Activated CD4-positive, alpha-beta T cell treated with anti-CD3 and anti-CD28 coated beads, Interleukin-2, amount 10 ng/mL, durations not matched to agents 24 days and 14 days (primary cell): ENCODE measurements around the gene HMGB4. TPM values are rescaled to one million over a fixed set of nuclear protein-coding genes. Genes with fewer than 3 reads are reported as not detected.

Source experiments
- DNase-seq: peaks from one replicate; pipeline ENCODE4 v3.0.0; 2022
- H3K27ac Mint-ChIP-seq: one replicate; pipeline ENCODE4 v1.8.0; 2022; ENCODE audit warnings: mild to moderate bottlenecking, mixed read lengths
- H3K27me3 Mint-ChIP-seq: one replicate; pipeline ENCODE4 v1.8.0; 2022; ENCODE audit warnings: mixed read lengths
- H3K36me3 Mint-ChIP-seq: one replicate; pipeline ENCODE4 v1.8.0; 2022; ENCODE audit warnings: low read depth, mild to moderate bottlenecking, mixed read lengths
- H3K4me1 Mint-ChIP-seq: one replicate; pipeline ENCODE4 v1.8.0; 2021; ENCODE audit warnings: mixed read lengths
- H3K4me3 Mint-ChIP-seq: one replicate; pipeline ENCODE4 v1.8.0; 2022; ENCODE audit warnings: mild to moderate bottlenecking, moderate library complexity, mixed read lengths
- H3K9me3 Mint-ChIP-seq: one replicate; pipeline ENCODE4 v1.8.0; 2021; ENCODE audit warnings: mixed read lengths
- intact Hi-C: fragments of 100-400 bp; cut with micrococcal nuclease; formaldehyde crosslinking; loops from one replicate; pipeline ENCODE4 v1.15.1; 2023
- total RNA-seq: library from RNA; stranded (reverse); gene quantifications from 2 replicates; pipeline ENCODE4 v1.2.3, GENCODE V29; 2022

The HMGB4 gene
- total RNA-seq, 1 donor from 2014 or later, result not detected

DNA sequence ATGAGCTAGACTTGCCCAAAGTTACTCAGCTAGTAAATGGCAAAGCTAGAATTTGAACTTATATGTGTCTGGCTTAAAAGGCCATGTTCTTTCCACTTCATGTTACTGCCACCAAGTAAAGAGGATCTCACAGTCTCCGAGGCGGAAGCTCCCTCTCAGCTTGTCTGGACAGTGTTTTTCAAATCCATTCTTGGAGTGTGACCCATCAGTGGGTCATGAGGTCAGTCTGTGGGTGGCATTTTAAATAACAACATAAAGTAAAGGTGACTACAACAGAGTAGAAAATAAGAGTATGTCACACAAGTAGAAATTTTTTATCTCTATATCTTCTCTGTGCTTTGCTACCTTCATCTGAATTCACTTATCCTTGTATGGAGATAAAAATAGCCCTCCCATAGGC, 3.2 kb upstream of the HMGB4 start:
- Mint-ChIP-seq H3K9me3 (no peaks in the 10 kb centered on the region), H3K4me3 (no peak overlapping the region), H3K27me3 (peaks cover 3% of the 10 kb centered on the region), H3K36me3 (no peaks in the 10 kb centered on the region), H3K4me1 (no peaks in the 10 kb centered on the region), H3K27ac (no peak overlapping the region)
- intact Hi-C loops, result no loop called here
- no peak for DNase-seq

- Mint-ChIP-seq H3K27ac (no peak overlapping the region), H3K9me3 (no peaks in the 10 kb centered on the region), H3K36me3 (no peaks in the 10 kb centered on the region), H3K27me3 (peaks cover 3% of the 10 kb centered on the region), H3K4me3 (no peak overlapping the region), H3K4me1 (peaks cover 2% of the 10 kb centered on the region)
- DNase-seq, result no peak
- intact Hi-C loops, result no loop called here
These were observed 846 bp downstream of the HMGB4 start for GRCh38 chr1:33864460-33865389.

GRCh38 chr1:33866281-33866680, 2.4 kb downstream of the HMGB4 start:
- H3K4me1 Mint-ChIP-seq, result peaks cover 2% of the 10 kb centered on the region

DNA sequence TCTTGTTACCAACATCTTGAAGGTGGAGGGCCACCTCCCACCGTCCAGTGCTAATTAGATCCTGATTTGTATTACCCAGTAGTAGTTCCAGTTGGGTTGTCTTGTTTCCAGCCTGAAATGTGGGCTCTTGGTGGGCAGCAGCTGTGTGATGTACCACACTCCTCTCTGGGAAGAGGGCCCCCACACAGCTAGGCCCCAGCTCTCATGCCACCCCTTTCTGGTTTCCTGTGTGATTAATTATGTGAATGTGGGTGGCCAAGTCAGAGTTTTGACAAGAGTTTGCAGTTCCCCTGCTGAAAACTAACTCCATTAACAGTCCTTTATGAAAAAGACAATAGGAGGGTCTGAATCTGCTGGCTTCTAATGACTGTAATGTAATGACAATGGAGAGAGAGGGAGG, 3.8 kb downstream of the HMGB4 start:
- Mint-ChIP-seq H3K27ac (no peak overlapping the region), H3K9me3 (no peaks in the 10 kb centered on the region), H3K27me3 (peaks cover 3% of the 10 kb centered on the region), H3K36me3 (no peaks in the 10 kb centered on the region), H3K4me3 (no peak overlapping the region), H3K4me1 (peaks cover 2% of the 10 kb centered on the region)
- intact Hi-C loops, result no loop called here
- no peak for DNase-seq

More at GRCh38 chr1:33866281-33866680, 2.4 kb downstream of the HMGB4 start:
- DNase-seq, result no peak
- Mint-ChIP-seq H3K4me3 (no peak overlapping the region), H3K27ac (no peak overlapping the region), H3K9me3 (no peaks in the 10 kb centered on the region), H3K27me3 (peaks cover 3% of the 10 kb centered on the region), H3K36me3 (no peaks in the 10 kb centered on the region)
- intact Hi-C loops, result no loop called here

- no peaks in the 10 kb centered on the region for H3K9me3 Mint-ChIP-seq
- no peak for DNase-seq
- no peak overlapping the region for H3K4me3 Mint-ChIP-seq
- H3K4me1 Mint-ChIP-seq, result peaks cover 2% of the 10 kb centered on the region
- no peaks in the 10 kb centered on the region for H3K27me3 Mint-ChIP-seq
- no peaks in the 10 kb centered on the region for H3K36me3 Mint-ChIP-seq
- no peak overlapping the region for H3K27ac Mint-ChIP-seq
- intact Hi-C loops, result no loop called here
These were observed 8.4 kb downstream of the HMGB4 start for GRCh38 chr1:33872275-33872674.

GRCh38 chr1:33872683-33873082, 8.8 kb downstream of the HMGB4 start:
- no peaks in the 10 kb centered on the region for H3K9me3 Mint-ChIP-seq
- no peak overlapping the region for H3K4me3 Mint-ChIP-seq
- peaks cover under 1% of the 10 kb centered on the region for H3K4me1 Mint-ChIP-seq
- intact Hi-C loops, result no loop called here
- H3K36me3 Mint-ChIP-seq, result no peaks in the 10 kb centered on the region
- DNase-seq, result no peak
- no peak overlapping the region for H3K27ac Mint-ChIP-seq
- no peaks in the 10 kb centered on the region for H3K27me3 Mint-ChIP-seq

DNA sequence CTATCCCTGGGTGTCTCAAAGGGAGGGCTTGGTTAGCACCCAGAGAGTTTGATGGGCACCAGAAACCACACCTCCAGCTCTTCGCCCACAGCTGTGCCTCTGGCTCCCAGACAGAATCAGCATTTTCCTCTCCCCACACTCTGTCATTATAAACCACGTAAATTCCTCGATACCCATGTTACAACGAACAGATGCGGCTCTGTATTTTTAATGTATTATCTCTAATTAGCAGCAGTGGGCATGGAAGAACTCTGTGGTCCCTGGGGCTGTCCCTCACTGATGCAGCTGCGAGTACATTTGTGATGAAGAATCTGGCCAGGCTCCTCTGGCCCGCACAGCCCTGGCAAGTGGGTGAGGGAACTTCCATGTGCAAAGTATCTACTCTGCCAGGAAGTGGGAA, 10.8 kb downstream of the HMGB4 start:
- no peaks in the 10 kb centered on the region for H3K27me3 Mint-ChIP-seq

DNA sequence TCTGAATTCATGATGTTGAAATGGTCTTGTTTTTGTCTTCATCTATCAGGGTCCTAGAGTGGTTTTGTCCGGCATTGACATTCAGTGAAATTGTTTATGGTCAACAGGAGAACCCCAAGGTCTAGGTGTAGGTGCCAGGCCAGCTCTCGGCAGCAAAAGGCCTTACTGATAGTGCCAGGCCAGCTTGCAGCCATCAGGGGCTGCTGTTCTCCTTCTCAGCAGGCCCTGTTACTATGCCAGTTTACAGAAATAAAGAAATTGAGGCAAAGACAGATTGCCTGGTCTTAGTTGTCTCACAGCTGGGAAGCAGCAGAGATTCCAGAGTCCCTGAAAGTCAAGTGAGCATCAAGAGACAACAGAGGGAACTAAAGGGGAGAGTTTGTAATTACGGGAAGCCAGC, 12.0 kb downstream of the HMGB4 start:
- Mint-ChIP-seq H3K4me1 (no peaks in the 10 kb centered on the region), H3K27ac (no peak overlapping the region), H3K27me3 (no peaks in the 10 kb centered on the region), H3K36me3 (no peaks in the 10 kb centered on the region), H3K9me3 (no peaks in the 10 kb centered on the region), H3K4me3 (no peak overlapping the region)
- intact Hi-C loops, result no loop called here
- DNase-seq, result no peak

More for the DNA sequence above, 10.8 kb downstream of the HMGB4 start:
- Mint-ChIP-seq H3K27ac (no peak overlapping the region), H3K36me3 (no peaks in the 10 kb centered on the region), H3K4me1 (no peaks in the 10 kb centered on the region), H3K4me3 (no peak overlapping the region), H3K9me3 (no peaks in the 10 kb centered on the region)
- DNase-seq, result no peak
- intact Hi-C loops, result no loop called here

GRCh38 chr1:33876970-33877650, 13.2 kb downstream of the HMGB4 start:
- H3K4me3 Mint-ChIP-seq, result no peak overlapping the region
- no peaks in the 10 kb centered on the region for H3K9me3 Mint-ChIP-seq
- H3K36me3 Mint-ChIP-seq, result no peaks in the 10 kb centered on the region
- no peak for DNase-seq
- no peaks in the 10 kb centered on the region for H3K4me1 Mint-ChIP-seq
- no peaks in the 10 kb centered on the region for H3K27me3 Mint-ChIP-seq
- no peak overlapping the region for H3K27ac Mint-ChIP-seq
- intact Hi-C loops, result no loop called here

DNA sequence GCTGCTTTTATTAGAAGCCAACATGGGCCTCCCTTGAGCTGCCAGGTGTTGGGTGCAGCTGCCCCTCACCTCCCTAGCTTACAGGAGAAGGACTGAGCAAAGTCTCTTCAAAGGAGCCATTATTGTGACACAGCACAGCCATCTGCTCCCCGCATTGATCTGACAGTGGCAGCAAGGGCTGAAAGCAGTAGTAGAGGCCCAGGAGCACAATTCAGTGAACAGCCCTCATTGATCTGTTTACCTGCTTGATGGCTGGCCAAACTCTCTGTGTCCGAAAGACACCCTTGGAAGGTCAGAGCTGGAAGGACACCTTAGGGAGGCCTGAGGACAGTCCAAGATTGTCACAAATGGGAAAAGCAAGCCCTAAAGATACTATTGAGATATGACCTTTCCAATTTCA, 14.5 kb downstream of the HMGB4 start:
- H3K27ac Mint-ChIP-seq, result no peak overlapping the region
- intact Hi-C loops, result no loop called here
- H3K4me3 Mint-ChIP-seq, result no peak overlapping the region
- no peaks in the 10 kb centered on the region for H3K36me3 Mint-ChIP-seq
- DNase-seq, result no peak
- H3K4me1 Mint-ChIP-seq, result no peaks in the 10 kb centered on the region
- H3K9me3 Mint-ChIP-seq, result no peaks in the 10 kb centered on the region
- H3K27me3 Mint-ChIP-seq, result no peaks in the 10 kb centered on the region

GRCh38 chr1:33880305-33880704, 16.4 kb downstream of the HMGB4 start:
- no peak for DNase-seq
- no peak overlapping the region for H3K4me3 Mint-ChIP-seq
- no peak overlapping the region for H3K27ac Mint-ChIP-seq
- H3K27me3 Mint-ChIP-seq, result no peaks in the 10 kb centered on the region
- H3K9me3 Mint-ChIP-seq, result no peaks in the 10 kb centered on the region
- no peaks in the 10 kb centered on the region for H3K4me1 Mint-ChIP-seq
- no peaks in the 10 kb centered on the region for H3K36me3 Mint-ChIP-seq
- intact Hi-C loops, result no loop called here

GRCh38 chr1:33886496-33886895, 22.6 kb downstream of the HMGB4 start:
- no peak overlapping the region for H3K4me3 Mint-ChIP-seq
- DNase-seq, result no peak
- H3K27ac Mint-ChIP-seq, result no peak overlapping the region
- no peaks in the 10 kb centered on the region for H3K36me3 Mint-ChIP-seq
- intact Hi-C loops, result no loop called here
- peaks cover 3% of the 10 kb centered on the region for H3K27me3 Mint-ChIP-seq
- H3K4me1 Mint-ChIP-seq, result no peaks in the 10 kb centered on the region
- H3K9me3 Mint-ChIP-seq, result no peaks in the 10 kb centered on the region

DNA sequence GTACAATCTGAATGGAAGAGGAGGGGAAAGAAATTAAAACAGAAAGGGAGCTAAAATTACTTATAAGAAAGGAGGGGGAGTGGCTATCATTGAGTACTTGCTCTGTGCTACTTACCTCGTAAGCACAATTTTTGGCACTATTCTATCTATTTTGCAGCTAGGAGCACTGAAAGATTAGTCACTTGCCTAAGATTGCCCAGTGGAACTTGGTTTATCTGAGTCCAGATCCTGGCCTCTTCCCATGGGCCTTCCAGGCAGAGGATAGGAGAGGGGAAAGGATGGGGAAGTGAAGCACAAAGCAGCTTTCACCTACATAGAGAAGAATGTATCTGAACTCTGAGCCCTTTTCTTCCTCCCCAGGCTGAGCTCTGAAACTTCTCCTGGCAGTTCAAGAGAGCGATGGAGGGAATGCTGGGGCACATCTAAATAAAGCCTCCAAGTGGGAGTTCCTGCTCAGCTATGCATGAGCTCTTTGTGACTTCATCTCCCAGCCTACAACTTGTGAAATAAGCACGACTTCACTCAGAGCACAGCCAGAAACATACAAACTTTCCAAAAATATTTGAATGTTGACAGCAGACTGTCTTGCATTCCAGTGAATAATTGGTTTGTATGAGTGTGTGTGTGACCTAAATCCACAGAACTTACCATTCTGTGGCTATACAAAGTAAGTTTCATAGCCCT, 29.4 kb downstream of the HMGB4 start:
- DNase-seq, result no peak
- H3K4me1 Mint-ChIP-seq, result no peaks in the 10 kb centered on the region

DNA sequence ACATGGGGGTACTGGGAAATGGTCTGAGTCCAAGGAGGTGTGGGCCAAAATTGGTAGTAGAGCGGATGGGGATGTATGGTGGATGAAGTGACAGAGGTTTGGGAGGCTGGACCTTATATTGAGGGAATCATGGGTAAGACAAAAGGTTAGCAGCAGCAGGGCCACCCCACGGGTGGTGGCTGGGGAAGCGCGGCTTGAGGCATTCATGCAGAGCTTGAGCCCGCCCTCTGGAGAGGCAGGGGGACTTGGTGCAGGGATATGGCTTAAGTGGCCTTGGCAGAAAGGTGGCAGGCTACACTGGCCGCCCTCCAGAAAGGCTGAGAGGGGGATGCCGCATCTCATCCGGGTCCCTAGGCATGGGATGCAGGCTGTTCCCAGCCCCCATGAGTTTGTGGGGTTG, 31.5 kb downstream of the HMGB4 start:
- intact Hi-C loops, result no loop called here
- no peaks in the 10 kb centered on the region for H3K27me3 Mint-ChIP-seq
- no peaks in the 10 kb centered on the region for H3K9me3 Mint-ChIP-seq
- no peak for DNase-seq
- H3K27ac Mint-ChIP-seq, result no peak overlapping the region
- H3K36me3 Mint-ChIP-seq, result no peaks in the 10 kb centered on the region
- H3K4me3 Mint-ChIP-seq, result no peak overlapping the region
- H3K4me1 Mint-ChIP-seq, result no peaks in the 10 kb centered on the region

More for the DNA sequence above, 29.4 kb downstream of the HMGB4 start:
- Mint-ChIP-seq H3K4me3 (no peak overlapping the region), H3K27me3 (no peaks in the 10 kb centered on the region), H3K9me3 (no peaks in the 10 kb centered on the region), H3K27ac (no peak overlapping the region), H3K36me3 (no peaks in the 10 kb centered on the region)
- intact Hi-C loops, result no loop called here
